GM13977 (cell line): ENCODE data around the gene ILK.

Source experiments
- DNase-seq: peaks from one replicate; pipeline ENCODE4 v3.0.0; 2012; ENCODE audit warnings: low spot score
- in situ Hi-C: fragments of 300-500 bp; cut with MboI; formaldehyde crosslinking; loops from one replicate; pipeline ENCODE4 v1.12.0; 2022; ENCODE audit warnings: low sequenced_read_pairs, low pct_unique_long_range_greater_than_20kb, mixed read lengths, inconsistent platforms; ENCODE audit not compliant: unreplicated experiment
- TF ChIP-seq, protein P1 (sequence below): IDR thresholded peaks from 2 replicates; pipeline ENCODE4 v1.5.1; 2012; ENCODE audit warnings: mild to moderate bottlenecking, control low read depth; ENCODE audit not compliant: insufficient read depth; ENCODE audit errors: extremely low read depth, missing control alignments

ILK gene

DNA sequence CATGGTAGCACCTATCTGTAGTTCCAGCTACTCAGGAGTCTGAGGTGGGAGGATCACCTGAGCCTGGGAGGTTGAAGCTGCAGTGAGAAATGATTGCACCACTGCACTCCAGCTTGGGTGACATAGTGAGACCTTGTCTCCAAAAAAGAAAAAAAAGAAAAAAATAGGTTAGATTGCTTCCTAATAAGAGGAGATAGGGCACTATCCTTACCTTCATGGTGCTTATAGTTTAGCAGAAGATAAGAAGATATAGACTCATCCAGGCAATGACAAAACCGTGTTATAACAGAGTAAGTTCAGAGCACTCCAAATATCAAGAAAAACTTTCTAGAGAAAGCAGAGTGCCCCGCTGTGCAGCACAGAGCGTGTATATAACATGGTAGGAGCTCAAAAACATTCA lies 42.3 kb upstream of the ILK start:
- in situ Hi-C loops = no loop called here
- TF ChIP-seq, protein P1, sequence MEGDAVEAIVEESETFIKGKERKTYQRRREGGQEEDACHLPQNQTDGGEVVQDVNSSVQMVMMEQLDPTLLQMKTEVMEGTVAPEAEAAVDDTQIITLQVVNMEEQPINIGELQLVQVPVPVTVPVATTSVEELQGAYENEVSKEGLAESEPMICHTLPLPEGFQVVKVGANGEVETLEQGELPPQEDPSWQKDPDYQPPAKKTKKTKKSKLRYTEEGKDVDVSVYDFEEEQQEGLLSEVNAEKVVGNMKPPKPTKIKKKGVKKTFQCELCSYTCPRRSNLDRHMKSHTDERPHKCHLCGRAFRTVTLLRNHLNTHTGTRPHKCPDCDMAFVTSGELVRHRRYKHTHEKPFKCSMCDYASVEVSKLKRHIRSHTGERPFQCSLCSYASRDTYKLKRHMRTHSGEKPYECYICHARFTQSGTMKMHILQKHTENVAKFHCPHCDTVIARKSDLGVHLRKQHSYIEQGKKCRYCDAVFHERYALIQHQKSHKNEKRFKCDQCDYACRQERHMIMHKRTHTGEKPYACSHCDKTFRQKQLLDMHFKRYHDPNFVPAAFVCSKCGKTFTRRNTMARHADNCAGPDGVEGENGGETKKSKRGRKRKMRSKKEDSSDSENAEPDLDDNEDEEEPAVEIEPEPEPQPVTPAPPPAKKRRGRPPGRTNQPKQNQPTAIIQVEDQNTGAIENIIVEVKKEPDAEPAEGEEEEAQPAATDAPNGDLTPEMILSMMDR = no peak

DNA sequence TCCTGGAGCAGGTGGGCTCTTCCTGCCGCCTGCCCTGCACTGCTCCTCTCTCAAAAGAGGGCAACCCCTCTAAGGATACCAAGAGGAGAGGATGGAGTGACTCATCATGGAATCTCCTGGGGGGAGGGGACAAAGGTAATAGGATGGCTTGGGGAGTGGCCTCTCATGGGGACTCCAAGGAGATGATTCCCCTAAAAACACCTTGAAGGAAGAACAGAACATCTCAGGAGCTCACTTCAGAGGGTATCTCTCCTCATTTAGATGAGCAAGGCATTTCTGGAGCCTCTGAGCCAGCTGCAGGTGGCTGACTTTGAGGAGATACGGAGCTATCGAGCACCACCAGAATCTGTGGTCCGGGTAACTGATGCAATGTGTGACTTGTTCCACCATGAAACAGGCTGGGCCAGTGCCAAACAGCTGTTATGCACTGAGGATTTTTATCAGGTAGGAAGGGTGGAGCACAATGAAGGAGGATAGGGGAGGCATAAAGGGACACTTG lies 40.4 kb upstream of the ILK start:
- in situ Hi-C loops = no loop called here
- TF ChIP-seq, protein P1 = no peak
- no peak for DNase-seq

More for the DNA sequence above, 42.3 kb upstream of the ILK start:
- DNase-seq = no peak

DNA sequence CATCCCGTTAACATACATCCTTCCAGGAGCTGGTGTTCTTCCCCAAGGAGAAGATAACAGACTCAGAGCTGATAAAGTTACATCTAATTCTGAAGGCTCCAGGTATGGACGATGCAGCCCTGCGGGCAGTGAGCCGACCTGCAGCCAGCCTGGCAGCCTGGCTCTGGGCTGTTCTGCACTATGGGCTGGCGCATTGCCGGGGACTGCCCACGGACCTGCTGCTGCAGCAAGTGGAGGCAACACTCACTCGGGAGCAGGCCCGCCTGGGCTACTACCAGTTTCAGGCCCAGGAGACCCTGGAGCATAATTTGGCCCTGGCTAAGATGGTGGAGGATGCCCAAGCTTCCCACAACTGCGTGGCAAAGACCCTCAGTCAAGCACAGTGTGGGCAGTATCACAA lies 39.9 kb upstream of the ILK start:
- in situ Hi-C loops = no loop called here
- DNase-seq = no peak
- TF ChIP-seq, protein P1 = no peak

DNA sequence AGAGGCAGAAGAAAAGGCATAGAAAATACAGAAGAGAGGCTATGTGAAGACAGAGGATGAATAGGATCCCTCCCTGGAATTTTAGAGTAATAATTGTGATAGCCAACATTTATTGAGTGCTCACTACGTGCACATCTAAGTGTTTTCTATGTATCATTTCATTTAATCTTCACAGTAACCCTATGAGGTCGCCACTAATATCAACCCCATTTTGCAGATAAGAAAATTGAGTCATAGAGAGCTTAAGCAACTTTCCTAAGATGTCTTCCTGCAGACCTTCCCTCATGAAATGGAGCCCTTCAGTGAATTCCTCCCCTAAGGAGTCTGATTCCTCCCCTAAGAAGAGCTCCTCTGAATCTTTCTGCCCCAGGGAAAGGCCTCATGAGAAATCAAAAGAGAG lies 38.2 kb upstream of the ILK start:
- TF ChIP-seq, protein P1 = no peak
- DNase-seq = peak; percentile 8

DNA sequence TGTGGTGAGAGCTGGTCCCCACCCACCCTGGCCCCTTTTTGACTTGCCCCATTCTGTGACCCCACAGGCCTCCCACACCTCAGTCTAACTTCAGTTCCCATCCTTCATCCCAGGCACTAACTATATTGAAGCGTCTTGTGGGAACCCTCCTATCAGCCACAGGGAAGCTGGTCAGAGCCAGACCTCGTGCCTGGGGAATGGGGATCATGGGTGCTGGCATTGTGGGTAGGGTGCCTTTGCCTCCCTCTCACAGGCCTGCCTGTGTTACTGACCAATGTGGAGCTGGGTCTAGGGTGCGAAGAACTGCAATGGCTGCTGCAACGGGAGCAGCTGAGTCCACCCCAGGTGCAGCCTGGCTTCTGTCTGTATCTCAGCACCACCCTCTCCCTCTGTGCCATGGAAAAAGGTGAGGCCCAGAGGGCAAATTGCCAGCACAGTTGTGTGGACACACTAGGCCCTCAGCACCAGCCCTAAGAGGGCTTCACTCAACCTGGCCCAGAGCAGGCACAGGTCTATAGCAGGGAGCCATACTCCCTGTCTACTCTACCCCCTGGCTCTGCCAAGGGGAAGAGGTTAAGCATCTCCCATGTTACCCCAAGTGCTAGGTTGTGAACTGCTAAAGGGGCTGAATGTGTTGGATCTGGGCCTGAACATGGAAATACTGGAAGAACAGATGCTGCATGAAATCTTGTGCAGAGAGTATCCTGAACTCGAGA lies 37.4 kb upstream of the ILK start:
- DNase-seq = peak; percentile 12
- in situ Hi-C loops = no loop called here
- TF ChIP-seq, protein P1 = no peak

More for the DNA sequence above, 38.2 kb upstream of the ILK start:
- in situ Hi-C loops = no loop called here

DNA sequence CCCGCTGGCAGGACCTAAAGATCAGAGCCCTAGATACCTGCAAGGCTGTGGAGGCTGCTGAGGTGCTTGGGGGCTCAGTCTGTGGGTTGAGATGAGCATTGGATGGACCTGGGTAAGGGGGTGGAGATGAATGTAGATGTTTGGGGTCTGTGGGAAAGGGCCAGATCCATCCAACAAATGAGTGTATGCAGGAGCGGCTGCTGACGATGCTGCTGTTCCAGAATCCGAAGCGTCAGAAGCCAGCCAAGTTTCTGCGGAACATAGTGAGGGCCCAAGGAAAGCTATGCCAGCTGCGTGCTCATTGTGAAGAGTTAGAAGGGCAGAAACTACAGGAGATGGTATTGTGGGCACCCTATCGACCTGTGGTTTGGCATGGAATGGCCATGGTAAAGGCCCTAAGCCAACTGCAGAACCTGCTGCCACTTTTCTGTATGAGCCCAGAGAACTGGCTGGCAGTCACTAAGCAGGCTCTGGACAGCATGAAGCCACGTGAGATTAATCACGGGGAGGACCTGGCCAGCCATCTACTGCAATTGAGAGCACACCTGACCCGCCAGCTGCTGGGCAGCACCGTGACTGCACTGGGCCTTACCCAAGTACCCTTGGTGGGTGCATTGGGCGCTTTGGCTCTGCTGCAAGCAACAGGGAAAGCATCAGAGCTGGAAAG lies 36.7 kb upstream of the ILK start:
- TF ChIP-seq, protein P1 = no peak
- peak; percentile 7 for DNase-seq
- in situ Hi-C loops = no loop called here
